ENCODE results near the gene ARHGEF11. TPM values are rescaled to one million over a fixed set of nuclear protein-coding genes. Genes with fewer than 3 reads are reported as not detected.

Gene ARHGEF11
- polyA plus RNA-seq, 1 experiment, result 14.8 TPM

DNA sequence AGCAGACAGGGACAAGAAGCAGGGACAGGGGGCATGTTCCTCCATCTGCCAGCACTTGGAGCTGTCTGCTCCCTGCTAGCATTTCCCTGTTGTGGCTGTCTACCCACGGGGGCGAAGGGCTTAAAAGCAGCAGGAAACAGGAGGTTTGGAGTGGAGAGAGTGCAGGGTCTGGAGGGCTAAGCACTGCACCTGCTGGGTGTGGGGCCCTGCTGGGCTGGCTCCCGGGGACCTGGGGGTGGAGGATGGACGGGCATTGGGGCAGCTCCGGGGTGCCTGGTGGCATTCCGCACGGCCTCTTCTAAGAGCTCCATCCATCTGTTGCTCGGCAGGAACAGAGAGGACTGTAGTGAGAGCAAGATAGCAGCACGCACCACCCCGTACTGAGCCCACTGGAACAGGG is 103.9 kb downstream of the ARHGEF11 start:
- POLR2A ChIA-PET, result no interaction called here
- H3K4me3 ChIP-seq (ENCODE audit: low read depth, low read length), result no peak overlapping the region
- CTCF ChIA-PET, result no interaction called here
- no peak for DNase-seq (ENCODE audit: low read depth, low spot score)
- TF ChIP-seq, protein P1, sequence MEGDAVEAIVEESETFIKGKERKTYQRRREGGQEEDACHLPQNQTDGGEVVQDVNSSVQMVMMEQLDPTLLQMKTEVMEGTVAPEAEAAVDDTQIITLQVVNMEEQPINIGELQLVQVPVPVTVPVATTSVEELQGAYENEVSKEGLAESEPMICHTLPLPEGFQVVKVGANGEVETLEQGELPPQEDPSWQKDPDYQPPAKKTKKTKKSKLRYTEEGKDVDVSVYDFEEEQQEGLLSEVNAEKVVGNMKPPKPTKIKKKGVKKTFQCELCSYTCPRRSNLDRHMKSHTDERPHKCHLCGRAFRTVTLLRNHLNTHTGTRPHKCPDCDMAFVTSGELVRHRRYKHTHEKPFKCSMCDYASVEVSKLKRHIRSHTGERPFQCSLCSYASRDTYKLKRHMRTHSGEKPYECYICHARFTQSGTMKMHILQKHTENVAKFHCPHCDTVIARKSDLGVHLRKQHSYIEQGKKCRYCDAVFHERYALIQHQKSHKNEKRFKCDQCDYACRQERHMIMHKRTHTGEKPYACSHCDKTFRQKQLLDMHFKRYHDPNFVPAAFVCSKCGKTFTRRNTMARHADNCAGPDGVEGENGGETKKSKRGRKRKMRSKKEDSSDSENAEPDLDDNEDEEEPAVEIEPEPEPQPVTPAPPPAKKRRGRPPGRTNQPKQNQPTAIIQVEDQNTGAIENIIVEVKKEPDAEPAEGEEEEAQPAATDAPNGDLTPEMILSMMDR (IDR thresholded peaks at IDR 0.05; ENCODE audit: low read depth, low read length), result no peak
- no peaks in the 10 kb centered on the region for H3K9me3 ChIP-seq (ENCODE audit: control insufficient read depth, insufficient read depth, low read length)
- H3K27me3 ChIP-seq (ENCODE audit: control insufficient read depth, insufficient read depth, low read length), result no peaks in the 10 kb centered on the region
- H3K27ac ChIP-seq (ENCODE audit: low read depth, low read length), result no peak overlapping the region

DNA sequence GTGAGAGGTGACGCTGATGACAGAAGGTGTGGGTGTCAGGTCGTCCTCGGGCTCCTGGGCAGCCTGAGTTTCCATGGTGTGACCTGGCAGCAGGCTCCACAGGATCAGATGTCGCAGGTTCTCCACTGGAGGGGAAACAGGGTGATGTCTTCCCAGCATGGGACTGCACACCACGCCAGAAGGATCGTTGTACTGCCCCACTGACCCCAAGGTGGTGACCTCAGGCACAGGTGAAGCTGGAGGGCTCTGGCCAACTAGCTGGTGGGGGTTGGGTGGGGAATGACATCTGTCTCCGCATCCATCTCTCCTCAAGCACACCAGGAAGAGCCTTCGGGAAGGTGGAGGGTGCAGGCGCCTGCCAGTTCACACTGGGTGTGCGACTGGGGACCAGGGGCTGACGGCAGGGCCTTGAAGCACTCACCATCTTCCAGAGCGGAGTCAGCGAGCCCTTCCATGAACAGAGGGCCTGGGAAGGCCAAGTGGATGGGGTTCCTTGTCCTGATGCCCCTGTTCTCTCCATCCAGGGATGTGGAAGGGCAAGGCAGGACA is 105.7 kb downstream of the ARHGEF11 start:
- TF ChIP-seq, protein P1 (IDR thresholded peaks at IDR 0.05; ENCODE audit: low read depth, low read length), result no peak
- H3K9me3 ChIP-seq (ENCODE audit: control insufficient read depth, insufficient read depth, low read length), result no peaks in the 10 kb centered on the region
- ChIA-PET POLR2A (no interaction called here), CTCF (no interaction called here)
- DNase-seq (ENCODE audit: low read depth, low spot score), result no peak
- no peaks in the 10 kb centered on the region for H3K27me3 ChIP-seq (ENCODE audit: control insufficient read depth, insufficient read depth, low read length)
- no peak overlapping the region for H3K4me3 ChIP-seq (ENCODE audit: low read depth, low read length)
- H3K27ac ChIP-seq (ENCODE audit: low read depth, low read length), result no peak overlapping the region

- Histone ChIP-seq H3K27me3 (ENCODE audit: control insufficient read depth, insufficient read depth, low read length) (no peaks in the 10 kb centered on the region), H3K27ac (ENCODE audit: low read depth, low read length) (no peak overlapping the region), H3K4me3 (ENCODE audit: low read depth, low read length) (no peak overlapping the region), H3K9me3 (ENCODE audit: control insufficient read depth, insufficient read depth, low read length) (no peaks in the 10 kb centered on the region)
- TF ChIP-seq, protein P1 (IDR thresholded peaks at IDR 0.05; ENCODE audit: low read depth, low read length), result no peak
- DNase-seq (ENCODE audit: low read depth, low spot score), result no peak
- POLR2A ChIA-PET, result no interaction called here
- CTCF ChIA-PET, result interaction anchor here (0.7 kb wide), 1 partner anchor 17 kb away, joined by 3 read pairs; no protein-coding TSS in a partner anchor
Measured at GRCh38 chr1:156938813-156939212, 106.7 kb downstream of the ARHGEF11 start.

DNA sequence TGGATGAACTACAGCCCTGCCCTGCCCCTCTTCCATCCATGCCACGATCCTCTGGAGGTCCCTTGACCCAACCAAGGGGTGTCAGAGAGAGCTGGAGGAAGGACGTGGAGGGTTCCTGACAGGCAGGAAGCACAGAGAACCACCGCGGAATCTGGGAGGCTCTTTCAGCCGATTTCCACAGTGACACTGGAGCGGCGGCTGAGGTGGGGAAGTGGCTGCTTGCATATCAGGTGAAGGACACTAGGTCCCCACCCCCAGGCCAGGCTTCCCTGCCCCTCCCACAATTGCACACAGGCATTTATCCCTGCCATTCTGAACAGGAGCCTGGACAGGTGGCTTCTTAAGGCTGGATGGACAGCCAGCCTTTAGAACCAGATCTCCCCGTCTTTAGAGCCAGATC is 107.7 kb downstream of the ARHGEF11 start:
- POLR2A ChIA-PET, result no interaction called here
- TF ChIP-seq, protein P1 (IDR thresholded peaks at IDR 0.05; ENCODE audit: low read depth, low read length), result no peak
- CTCF ChIA-PET, result interaction anchor here (0.7 kb wide), 1 partner anchor 16 kb away, joined by 3 read pairs; no protein-coding TSS in a partner anchor
- DNase-seq (ENCODE audit: low read depth, low spot score), result no peak
- H3K9me3 ChIP-seq (ENCODE audit: control insufficient read depth, insufficient read depth, low read length), result no peaks in the 10 kb centered on the region
- H3K27ac ChIP-seq (ENCODE audit: low read depth, low read length), result no peak overlapping the region
- H3K27me3 ChIP-seq (ENCODE audit: control insufficient read depth, insufficient read depth, low read length), result no peaks in the 10 kb centered on the region
- no peak overlapping the region for H3K4me3 ChIP-seq (ENCODE audit: low read depth, low read length)

GRCh38 chr1:156936721-156937220 is 108.8 kb downstream of the ARHGEF11 start:
- Histone ChIP-seq H3K27ac (ENCODE audit: low read depth, low read length) (no peak overlapping the region), H3K9me3 (ENCODE audit: control insufficient read depth, insufficient read depth, low read length) (no peaks in the 10 kb centered on the region), H3K4me3 (ENCODE audit: low read depth, low read length) (no peak overlapping the region), H3K27me3 (ENCODE audit: control insufficient read depth, insufficient read depth, low read length) (no peaks in the 10 kb centered on the region)
- ChIA-PET CTCF (interaction anchor here (1.1 to 1.7 kb wide), 2 partner anchors 9 to 17 kb away, joined by 5 read pairs; no protein-coding TSS in a partner anchor), POLR2A (interaction anchor here (0.6 kb wide), 1 partner anchor 18 kb away, joined by 3 read pairs; no protein-coding TSS in a partner anchor)
- no peak for DNase-seq (ENCODE audit: low read depth, low spot score)
- TF ChIP-seq, protein P1 (IDR thresholded peaks at IDR 0.05; ENCODE audit: low read depth, low read length), result no peak
